ENCODE data around the gene RYR1.
"Not testable (repeated sequence)": the region's sequence is repeated elsewhere in the genome, so short reads cannot be mapped to it uniquely, and the experiment has no call there.

Gene RYR1

DNA sequence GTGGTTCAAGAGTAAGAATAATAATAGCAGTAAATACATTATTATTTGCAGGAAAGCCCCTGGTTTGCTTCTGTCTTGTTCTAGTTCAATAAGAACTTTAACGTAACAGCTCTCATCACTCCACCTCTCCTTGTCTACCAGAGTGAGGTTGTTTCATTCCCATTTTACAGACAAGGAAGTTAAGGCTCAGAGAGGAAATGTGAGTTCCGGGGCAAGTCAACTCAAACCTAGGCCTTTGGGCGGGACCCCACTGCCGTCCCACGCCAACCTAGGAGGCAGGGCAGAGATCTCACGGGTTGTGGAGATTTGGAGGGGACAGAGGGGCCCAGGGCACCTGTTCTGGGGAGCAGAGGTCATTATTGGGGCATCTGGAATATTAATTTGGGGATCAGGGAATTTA, 182.8 kb downstream of the RYR1 start:
- DNase-seq (ENCODE audit: low spot score) = no peak

DNA sequence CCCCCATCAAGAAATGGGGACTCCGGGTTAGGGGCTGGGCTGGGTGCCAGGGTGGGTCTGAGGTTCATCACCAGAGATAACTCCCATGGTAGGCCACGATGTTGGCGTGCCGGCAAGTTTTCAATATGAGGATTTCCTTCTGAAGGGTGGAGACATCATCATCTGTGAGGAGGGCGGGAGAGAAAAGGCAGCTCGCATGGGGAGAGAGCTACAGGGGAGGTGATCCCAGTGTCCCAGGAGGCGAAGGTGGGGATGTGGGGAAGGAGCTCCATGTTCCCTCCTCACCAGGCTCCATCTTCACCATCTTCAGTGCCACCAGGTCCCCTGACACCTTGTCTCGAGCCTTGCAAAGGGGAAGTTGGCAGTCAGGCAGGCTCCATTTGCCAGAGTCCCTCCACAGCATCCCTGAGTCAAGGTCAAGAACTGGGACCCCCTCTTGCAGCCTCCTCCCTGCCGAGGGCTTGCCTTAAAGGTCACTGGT, 183.8 kb downstream of the RYR1 start:
- no peak for DNase-seq (ENCODE audit: low spot score)

DNA sequence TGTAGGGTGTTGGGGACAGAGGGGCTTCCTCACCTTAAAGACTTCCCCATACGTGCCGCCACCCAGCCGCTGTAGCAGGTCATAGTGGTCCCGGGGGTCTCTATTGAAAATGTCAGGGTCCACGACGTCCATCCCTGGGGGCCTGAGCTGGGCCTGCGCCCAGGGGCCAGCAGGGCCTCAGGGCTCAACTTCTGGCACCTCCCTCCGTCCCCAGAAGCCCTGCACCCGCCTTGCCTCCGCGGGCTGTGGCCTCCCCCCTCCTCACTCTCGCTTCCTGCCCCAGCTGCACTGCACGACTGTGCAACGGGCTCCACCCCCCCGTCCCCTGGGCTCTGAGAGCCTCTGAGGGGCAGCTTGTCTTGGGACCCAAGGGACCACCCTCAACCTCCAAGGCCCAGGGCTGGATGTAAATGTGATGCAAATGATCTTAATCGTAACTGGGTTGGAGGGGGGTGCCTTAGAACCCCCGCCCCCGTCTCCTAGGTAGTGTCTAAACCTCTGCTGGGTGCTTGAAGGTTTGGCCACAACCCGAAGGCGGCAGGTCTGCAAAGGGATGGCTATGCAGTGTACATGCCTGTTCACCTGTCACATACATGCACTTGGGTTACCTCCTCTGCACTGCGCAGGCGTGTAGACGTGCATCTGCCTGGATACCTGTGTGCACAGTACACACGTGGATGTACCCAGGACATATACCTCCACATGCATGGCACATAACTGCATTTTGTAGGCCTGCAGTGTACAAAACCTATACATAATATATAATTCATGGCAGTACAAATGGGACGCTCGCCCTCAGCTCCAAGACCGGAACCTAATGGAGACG, 184.5 kb downstream of the RYR1 start, which contains the start of gene MAP4K1:
Gene MAP4K1 (minus strand): TSS at position 190 of the 826 bp plus-strand sequence. CDS start 58 bp downstream, at position 132.
- no peak for DNase-seq (ENCODE audit: low spot score)

DNA sequence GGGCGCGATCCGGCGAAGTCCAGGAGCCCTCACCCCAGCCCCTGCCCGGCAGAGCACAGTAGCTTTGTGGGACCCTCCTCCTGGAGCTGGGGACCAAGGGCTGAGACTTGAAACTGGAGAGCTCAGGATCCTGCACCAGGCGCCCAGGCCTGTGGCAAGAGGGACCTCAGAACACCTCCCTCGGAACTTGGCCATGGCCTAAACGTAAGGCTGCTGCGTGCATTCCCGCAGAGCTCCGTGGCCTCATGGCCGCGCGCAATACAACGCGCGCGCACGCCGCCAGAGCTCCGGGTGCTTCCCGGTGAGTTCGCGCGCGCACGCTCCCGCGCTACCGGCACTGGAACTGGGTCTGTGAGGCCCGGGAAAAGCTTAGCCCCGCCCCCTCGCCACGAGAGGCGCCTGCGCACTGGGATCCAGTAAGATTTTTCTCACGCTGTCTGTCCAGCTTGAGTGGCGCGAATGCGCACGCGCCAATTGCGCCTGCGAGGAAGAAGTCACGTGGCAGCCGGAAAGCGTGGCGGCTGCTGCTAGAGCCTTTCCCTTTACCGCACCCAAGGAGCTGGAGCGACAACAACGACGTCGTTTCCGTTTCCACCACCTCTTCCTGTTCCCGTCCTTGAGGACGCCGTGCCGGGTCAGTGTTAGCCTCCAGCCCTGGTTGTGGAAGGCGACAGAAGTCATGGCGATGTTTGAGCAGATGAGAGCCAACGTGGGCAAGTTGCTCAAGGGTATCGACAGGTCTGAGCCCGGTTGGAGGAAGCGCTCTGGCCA, 185.3 kb downstream of the RYR1 start, which contains the start of gene EIF3K:
Gene EIF3K (plus strand): TSS at position 599 of the 771 bp plus-strand sequence. CDS start 81 bp downstream, at position 680.
- peak; percentile 99 for DNase-seq (ENCODE audit: low spot score)

DNA sequence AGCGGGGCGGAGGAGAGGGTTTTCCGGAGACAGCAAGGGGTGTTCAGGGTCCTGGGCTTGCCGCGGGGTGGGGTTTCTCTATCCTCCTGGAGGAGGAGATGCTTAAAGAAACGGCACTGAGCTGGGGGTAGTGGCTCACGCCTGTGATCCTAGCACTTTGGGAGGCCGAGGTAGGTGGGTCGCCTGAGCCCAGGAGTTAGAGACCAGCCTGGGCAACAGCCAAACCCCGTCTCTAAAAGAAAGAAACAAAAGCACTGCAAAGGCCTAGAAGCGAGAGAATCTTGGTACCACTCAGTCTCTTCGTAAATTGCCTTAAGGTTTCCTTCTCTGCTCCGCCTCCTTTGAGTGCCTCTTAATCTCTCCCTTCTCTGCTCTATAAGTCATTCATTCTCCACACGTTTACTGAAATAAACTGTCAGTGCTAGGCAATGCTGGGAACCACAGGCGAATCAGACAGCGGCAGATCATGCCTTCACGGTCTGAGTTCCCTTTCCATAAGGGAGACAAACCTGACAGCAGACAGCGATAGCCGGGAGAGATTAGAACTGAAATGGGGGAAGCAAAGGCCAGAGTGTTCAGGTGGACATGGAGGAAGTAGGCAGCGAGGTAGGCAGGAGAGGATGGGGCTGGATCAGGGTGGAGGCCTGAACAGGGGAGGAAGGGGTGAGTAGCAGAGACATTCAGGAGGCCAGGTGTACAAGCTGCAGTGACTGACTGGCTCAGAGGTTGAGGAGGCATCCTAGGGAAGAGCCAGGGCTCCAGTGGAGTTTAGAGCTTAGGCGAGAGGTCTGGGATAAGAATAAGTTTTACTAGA, 186.1 kb downstream of the RYR1 start:
- DNase-seq (ENCODE audit: low spot score) = no peak

DNA sequence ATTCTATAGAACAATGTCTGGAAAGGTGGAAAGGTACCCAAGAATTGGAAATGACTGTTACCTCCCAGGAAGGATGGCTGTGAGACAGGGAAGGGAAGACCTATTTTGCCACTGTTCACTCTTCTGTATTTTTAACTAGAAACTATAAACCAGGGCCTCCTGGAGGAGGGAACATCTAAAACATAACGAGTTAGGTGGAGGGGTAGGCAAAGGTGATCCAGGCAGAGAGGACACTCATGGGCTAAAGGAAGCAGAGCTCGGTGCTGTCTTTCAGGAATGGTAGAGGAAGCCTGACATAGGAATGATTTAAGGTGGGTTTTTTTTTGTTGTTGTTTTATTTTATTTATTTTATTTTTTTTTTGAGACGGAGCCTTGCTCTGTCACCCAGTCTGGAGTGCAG, 191.3 kb downstream of the RYR1 start:
- DNase-seq (ENCODE audit: low spot score) = no peak

DNA sequence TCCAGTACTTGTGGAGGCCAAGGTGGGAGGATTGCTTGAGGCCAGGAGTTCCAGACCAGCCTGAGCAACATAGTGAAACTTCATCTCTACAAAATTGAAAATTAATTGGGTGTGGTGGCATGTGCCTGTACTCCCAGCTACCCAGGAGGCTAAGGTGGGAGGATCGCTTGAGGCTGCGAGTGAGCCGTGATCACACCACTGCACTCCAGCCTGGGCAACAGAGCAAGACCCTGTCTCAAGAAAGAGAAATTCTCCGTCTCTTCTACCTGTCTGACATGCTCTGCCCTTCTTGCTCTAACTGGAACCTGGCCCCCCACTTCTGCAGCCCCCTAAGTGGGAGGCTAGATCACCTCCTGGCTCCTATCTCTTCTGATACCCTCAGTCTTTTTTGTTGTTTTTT, 192.9 kb downstream of the RYR1 start:
- no peak for DNase-seq (ENCODE audit: low spot score)

DNA sequence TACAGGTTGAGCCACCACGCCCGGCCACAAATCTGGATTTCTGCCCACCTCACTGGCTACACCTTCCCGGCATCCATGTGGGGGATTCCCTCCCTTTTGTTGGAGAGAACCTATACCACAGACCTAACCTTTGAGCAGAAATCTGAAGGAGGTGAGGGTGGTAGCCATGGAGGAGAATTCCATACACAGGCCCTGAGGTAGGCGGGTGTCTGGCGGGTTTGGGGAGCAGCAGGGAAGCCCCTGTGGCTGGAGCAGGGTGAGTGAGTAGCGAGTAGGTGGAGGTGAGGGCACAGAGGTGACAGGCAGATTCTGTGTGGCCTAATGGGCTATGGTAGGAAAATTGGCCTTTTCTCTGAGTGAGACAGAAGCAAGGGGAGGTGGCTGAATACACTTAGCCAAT, 196.1 kb downstream of the RYR1 start:
- DNase-seq (ENCODE audit: low spot score) = no peak

DNA sequence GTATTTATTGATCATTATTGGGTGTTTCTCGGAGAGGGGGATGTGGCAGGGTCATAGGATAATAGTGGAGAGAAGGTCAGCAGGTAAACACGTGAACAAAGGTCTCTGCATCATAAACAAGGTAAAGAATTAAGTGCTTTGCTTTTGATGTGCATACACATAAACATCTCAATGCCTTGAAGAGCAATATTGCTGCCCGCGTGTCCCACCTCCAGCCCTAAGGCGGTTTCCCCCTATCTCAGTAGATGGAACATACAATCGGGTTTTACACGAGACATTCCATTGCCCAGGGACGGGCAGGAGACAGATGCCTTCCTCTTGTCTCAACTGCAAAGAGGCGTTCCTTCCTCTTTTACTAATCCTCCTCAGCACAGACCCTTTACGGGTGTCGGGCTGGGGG, 197.8 kb downstream of the RYR1 start:
- DNase-seq (ENCODE audit: low spot score) = not testable (repeated sequence)

DNA sequence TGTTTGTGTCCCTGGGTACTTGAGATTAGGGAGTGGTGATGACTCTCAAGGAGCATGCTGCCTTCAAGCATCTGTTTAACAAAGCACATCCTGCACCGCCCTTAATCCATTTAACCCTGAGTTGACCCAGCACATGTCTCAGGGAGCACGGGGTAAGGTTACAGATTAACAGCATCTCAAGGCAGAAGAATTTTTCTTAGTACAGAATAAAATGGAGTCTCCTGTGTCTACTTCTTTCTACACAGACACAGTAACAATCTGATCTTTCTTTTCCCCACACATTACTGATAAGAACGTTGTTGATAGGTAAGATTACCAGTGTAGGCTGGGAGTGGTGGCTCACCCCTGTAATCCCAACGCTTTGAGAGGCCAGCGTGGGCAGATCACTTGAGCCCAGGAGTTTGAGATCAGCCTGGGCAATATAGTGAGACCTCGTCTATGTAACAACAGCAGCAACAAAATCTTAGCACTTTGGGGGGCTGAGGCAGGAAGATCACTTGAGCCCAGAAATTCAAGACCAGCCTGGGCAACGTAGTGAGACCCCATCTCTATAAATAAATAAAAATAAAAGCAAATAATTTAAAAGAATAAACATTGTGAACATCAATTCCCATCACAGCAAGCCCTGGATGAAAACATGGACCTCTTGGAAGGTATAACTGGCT, 198.5 kb downstream of the RYR1 start:
- not testable (repeated sequence) for DNase-seq (ENCODE audit: low spot score)

DNA sequence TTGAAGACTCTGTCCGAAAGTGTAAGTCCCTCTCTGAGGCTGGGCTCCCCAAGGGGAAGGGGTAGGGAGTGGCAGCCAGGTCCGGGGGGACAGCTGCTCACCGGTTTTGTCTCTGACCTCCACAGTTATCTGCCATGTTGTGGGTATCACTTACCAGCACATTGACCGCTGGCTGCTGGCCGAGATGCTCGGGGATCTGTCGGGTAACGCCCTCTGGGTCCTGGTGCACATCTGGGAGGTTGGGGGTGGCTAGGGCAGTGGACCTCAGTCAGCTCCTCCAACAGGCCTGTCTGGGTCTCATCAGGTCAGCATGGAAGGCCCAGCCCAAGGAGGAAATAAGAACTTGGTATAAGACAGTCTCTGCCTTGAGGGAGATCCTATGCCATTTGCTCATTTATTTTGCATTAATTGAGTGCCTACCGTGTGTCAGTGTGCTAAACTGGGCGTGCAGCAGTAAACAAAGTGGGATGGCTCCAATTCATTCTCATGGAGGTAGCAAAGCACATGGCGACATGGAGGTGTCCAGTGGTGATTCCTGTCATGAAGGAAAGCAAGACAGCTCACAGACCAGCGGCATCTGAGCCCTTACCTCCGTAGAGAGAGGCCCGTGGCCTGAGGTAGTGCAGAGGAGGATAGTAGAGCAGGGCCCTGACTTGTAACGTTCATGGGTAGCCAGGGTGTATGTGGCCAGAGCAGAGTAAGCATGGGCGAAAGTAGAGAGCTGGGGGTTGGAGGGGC, 199.2 kb downstream of the RYR1 start:
- DNase-seq (ENCODE audit: low spot score) = no peak

DNA sequence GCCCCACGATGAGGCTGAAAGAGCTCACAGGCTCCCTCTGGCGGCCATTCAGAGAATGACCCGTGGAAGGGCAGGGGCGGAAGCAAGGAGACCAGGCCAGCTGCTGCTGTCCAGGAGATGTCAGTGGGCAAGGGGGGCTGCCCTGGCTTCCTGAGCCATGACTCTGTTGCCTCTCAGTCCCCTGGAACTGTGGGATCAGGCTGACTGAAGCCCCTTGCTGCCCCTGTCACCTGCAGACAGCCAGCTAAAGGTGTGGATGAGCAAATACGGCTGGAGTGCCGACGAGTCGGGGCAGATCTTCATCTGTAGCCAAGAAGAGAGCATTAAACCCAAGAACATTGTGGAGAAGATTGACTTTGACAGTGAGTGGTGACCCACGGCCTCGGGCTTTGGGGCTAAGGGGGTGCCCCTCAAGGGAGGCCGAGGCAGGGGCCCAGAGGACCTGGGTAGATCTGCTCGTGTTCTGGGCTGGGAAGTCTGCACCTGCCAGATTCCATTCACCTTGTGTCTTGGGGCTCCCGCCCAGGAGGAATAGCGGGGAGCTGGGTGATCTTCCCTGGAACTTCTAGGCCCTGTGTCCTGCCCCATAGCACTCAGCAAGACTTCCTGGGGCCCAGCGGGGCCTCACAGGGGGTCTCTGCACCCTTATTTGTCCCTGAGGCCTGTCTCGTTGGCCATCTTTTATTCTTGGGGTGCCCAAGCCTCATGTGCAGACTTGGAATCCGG, 201.4 kb downstream of the RYR1 start:
- DNase-seq (ENCODE audit: low spot score) = no peak

DNA sequence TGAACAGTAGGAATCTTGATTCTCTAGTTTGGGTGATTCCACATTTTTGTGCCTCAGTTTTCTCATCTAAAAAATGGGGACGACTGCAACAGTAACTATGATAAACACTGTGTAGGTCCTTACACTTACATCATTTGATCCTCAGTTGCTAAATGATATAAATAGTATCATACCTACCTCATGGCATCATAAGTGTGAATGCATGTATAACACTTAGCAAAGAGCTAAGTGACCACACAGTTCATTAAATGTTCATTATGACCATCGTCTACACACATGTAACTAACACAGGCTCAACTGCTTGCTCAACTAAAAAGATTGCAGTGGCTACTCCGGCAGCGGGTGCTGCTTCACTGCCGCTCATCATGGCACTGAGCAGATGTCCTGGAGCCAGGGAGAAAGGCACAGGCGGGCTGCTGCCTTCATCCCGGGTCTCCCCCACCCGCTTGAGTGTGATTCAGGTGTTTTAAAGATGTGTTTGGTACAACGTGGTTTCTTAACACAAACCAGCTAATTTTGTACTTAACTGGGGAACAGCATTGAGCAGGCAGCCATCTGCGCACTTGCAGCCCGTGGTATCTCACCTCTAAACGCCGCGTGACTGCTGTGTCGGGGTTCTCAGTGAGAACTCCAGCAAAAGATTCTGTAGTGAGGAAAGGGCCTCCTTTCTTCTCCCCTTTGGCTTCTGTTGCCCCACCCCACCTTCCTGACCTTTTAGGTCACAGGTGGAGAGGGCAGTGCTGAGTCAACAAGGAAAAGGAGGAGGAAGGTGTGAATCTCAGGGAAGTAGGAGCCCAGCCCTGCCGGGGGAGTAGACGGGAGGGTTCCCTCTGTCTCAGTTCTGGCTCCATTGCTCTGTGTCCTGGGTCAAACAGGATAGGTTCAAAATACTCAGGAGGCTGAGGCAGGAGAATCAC, 202.2 kb downstream of the RYR1 start:
- no peak for DNase-seq (ENCODE audit: low spot score)

All from SW480 (cell line).